Spinal cord (tissue), 10 donors: Measurements from ENCODE around the gene SVOPL. TPM values are rescaled to one million over a fixed set of nuclear protein-coding genes. Genes with fewer than 3 reads are reported as not detected.
"Not testable (repeated sequence)": the region's sequence is repeated elsewhere in the genome, so short reads cannot be mapped to it uniquely, and the experiment has no call there.

Source experiments
- DNase-seq, 6 donors: peaks; one replicate each; pipeline versions ENCODE4 v3.0.0 to v3.0.0-alpha.2; 2013 to 2015; ENCODE audit warnings: low spot score in 6 of 6, low read depth in 4 of 6
- H3K27ac ChIP-seq: one replicate; pipeline ENCODE4 v1.5.1; 2013; ENCODE audit warnings: low read depth, low read length, control low read depth
- H3K27me3 ChIP-seq: one replicate; pipeline ENCODE4 v1.6.1; 2013; ENCODE audit warnings: low read length; ENCODE audit not compliant: control insufficient read depth, insufficient read depth
- H3K36me3 ChIP-seq: one replicate; pipeline ENCODE4 v1.6.1; 2013; ENCODE audit warnings: low read length; ENCODE audit not compliant: control insufficient read depth, insufficient read depth
- H3K4me1 ChIP-seq: one replicate; pipeline ENCODE4 v1.6.1; 2013; ENCODE audit warnings: low read length; ENCODE audit not compliant: control insufficient read depth, insufficient read depth
- H3K4me3 ChIP-seq: one replicate; pipeline ENCODE4 v1.5.1; 2013; ENCODE audit warnings: low read depth, low read length, control low read depth
- H3K9me3 ChIP-seq: one replicate; pipeline ENCODE4 v1.6.1; 2013; ENCODE audit warnings: low read length; ENCODE audit not compliant: control insufficient read depth, insufficient read depth
- WGBS: methylation state at CpG from one replicate; pipeline ENCODE4 v1.1.5; 2013; ENCODE audit warnings: missing lambda C conversion rate; ENCODE audit not compliant: insufficient coverage; 5-methylcytosine and 5-hydroxymethylcytosine counted together
- polyA plus RNA-seq, 2 donors: library from polyadenylated mRNA; unstranded; fragments of 120-200 nt; gene quantifications; one replicate each; pipeline ENCODE4 v1.2.1, GENCODE V29; 2013; ENCODE audit not compliant: insufficient read length in 2 of 2
- total RNA-seq, 2 donors: library from RNA; depleted of rRNA in 1 of 2; stranded (reverse); fragments of 120-200 nt in 1 of 2; fragments of >200 nt in 1 of 2; gene quantifications; one replicate each; pipeline versions ENCODE4 v1.2.3 to v1.2.4, GENCODE V29; 2013 to 2014
- donor health status: healthy.

Gene SVOPL
- total and polyA plus RNA-seq, 4 donors = 0.60 to 1.6 (median 0.97) TPM

- Histone ChIP-seq H3K9me3 (no peaks in the 10 kb centered on the region), H3K4me3 (no peak overlapping the region), H3K4me1 (no peaks in the 10 kb centered on the region), H3K27me3 (no peaks in the 10 kb centered on the region), H3K27ac (no peak overlapping the region), H3K36me3 (no peaks in the 10 kb centered on the region)
- 91% methylated on average over 9 of the region's 15 CpGs for WGBS
- no peak for DNase-seq
Measured at GRCh38 chr7:138710536-138711385, 9.6 kb upstream of the SVOPL start.

- H3K36me3 ChIP-seq = no peaks in the 10 kb centered on the region
- no peaks in the 10 kb centered on the region for H3K4me1 ChIP-seq
- 71% methylated on average over 5 of the region's 7 CpGs for WGBS
- no peaks in the 10 kb centered on the region for H3K9me3 ChIP-seq
- no peak for DNase-seq
- H3K4me3 ChIP-seq = no peak overlapping the region
- no peaks in the 10 kb centered on the region for H3K27me3 ChIP-seq
- no peak overlapping the region for H3K27ac ChIP-seq
Measured at GRCh38 chr7:138705167-138705566, 4.0 kb upstream of the SVOPL start.

- Histone ChIP-seq H3K27me3 (no peaks in the 10 kb centered on the region), H3K27ac (no peak overlapping the region), H3K9me3 (no peaks in the 10 kb centered on the region), H3K4me3 (no peak overlapping the region), H3K4me1 (no peaks in the 10 kb centered on the region), H3K36me3 (no peaks in the 10 kb centered on the region)
- WGBS = 100% methylated on average over 1 of the region's 2 CpGs
- no peak for DNase-seq
Measured at GRCh38 chr7:138701537-138701923, 368 bp upstream of the SVOPL start.

- Histone ChIP-seq H3K27ac (no peak overlapping the region), H3K4me3 (no peak overlapping the region), H3K9me3 (no peaks in the 10 kb centered on the region), H3K36me3 (no peaks in the 10 kb centered on the region), H3K27me3 (no peaks in the 10 kb centered on the region), H3K4me1 (no peaks in the 10 kb centered on the region)
- 94% methylated on average over 6 of the region's 9 CpGs for WGBS
- DNase-seq = no peak
Measured at GRCh38 chr7:138699661-138700060, 1.5 kb downstream of the SVOPL start.

- no peak for DNase-seq
- Histone ChIP-seq H3K4me1 (no peaks in the 10 kb centered on the region), H3K27me3 (no peaks in the 10 kb centered on the region), H3K4me3 (no peak overlapping the region), H3K9me3 (no peaks in the 10 kb centered on the region), H3K36me3 (no peaks in the 10 kb centered on the region), H3K27ac (no peak overlapping the region)
- WGBS = 100% methylated on average over 4 of the region's 7 CpGs
Measured at GRCh38 chr7:138698281-138698680, 2.9 kb downstream of the SVOPL start.

GRCh38 chr7:138697535-138698182 lies 3.5 kb downstream of the SVOPL start:
- Histone ChIP-seq H3K4me1 (no peaks in the 10 kb centered on the region), H3K36me3 (no peaks in the 10 kb centered on the region), H3K4me3 (no peak overlapping the region), H3K9me3 (no peaks in the 10 kb centered on the region), H3K27me3 (no peaks in the 10 kb centered on the region), H3K27ac (no peak overlapping the region)
- no peak for DNase-seq
- 83% methylated on average over 1 of the region's 2 CpGs for WGBS

GRCh38 chr7:138695776-138696175 lies 5.4 kb downstream of the SVOPL start:
- not testable (repeated sequence) for DNase-seq, H3K36me3 ChIP-seq, H3K9me3 ChIP-seq, H3K27ac ChIP-seq, H3K27me3 ChIP-seq, H3K4me1 ChIP-seq, H3K4me3 ChIP-seq
- 93% methylated on average over 7 of the region's 9 CpGs for WGBS

GRCh38 chr7:138695106-138695505 lies 6.1 kb downstream of the SVOPL start:
- no peaks in the 10 kb centered on the region for H3K27me3 ChIP-seq
- H3K36me3 ChIP-seq = no peaks in the 10 kb centered on the region
- no peak overlapping the region for H3K4me3 ChIP-seq
- H3K9me3 ChIP-seq = no peaks in the 10 kb centered on the region
- H3K27ac ChIP-seq = no peak overlapping the region
- no peak for DNase-seq
- no peaks in the 10 kb centered on the region for H3K4me1 ChIP-seq
- no CpG with 5 or more reads among the region's 4 CpGs for WGBS

GRCh38 chr7:138691178-138691577 lies 10.0 kb downstream of the SVOPL start:
- WGBS = 100% methylated on average over 2 of the region's 5 CpGs
- H3K27ac ChIP-seq = no peak overlapping the region

GRCh38 chr7:138690495-138690894 lies 10.7 kb downstream of the SVOPL start:
- Histone ChIP-seq H3K27me3 (no peaks in the 10 kb centered on the region), H3K27ac (no peak overlapping the region), H3K4me3 (no peak overlapping the region), H3K36me3 (no peaks in the 10 kb centered on the region), H3K4me1 (no peaks in the 10 kb centered on the region), H3K9me3 (no peaks in the 10 kb centered on the region)
- no peak for DNase-seq
- 100% methylated on average over 1 of the region's 2 CpGs for WGBS

More at GRCh38 chr7:138691178-138691577, 10.0 kb downstream of the SVOPL start:
- no peak for DNase-seq
- H3K9me3 ChIP-seq = no peaks in the 10 kb centered on the region
- no peaks in the 10 kb centered on the region for H3K27me3 ChIP-seq
- H3K36me3 ChIP-seq = no peaks in the 10 kb centered on the region
- H3K4me3 ChIP-seq = no peak overlapping the region
- H3K4me1 ChIP-seq = no peaks in the 10 kb centered on the region
